Muscle of back (tissue), 11 donors: ENCODE measurements around the gene MTHFSD. TPM values are rescaled to one million over a fixed set of nuclear protein-coding genes. Genes with fewer than 3 reads are reported as not detected.

Experiments used
- DNase-seq, 3 donors: peaks; one replicate each; pipeline versions ENCODE4 v3.0.0 to v3.0.0-alpha.2; 2013
- polyA plus RNA-seq, 10 donors: library from polyadenylated mRNA; unstranded; fragments of 120-200 nt; gene quantifications; one replicate each; pipeline ENCODE4 v1.2.1, GENCODE V29; 2013; ENCODE audit not compliant: insufficient read length in 10 of 10

Gene MTHFSD
- polyA plus RNA-seq, 10 donors, result 10.4 to 15.1 (median 12.5) TPM

- DNase-seq, result no peak
Observed at GRCh38 chr16:86571530-86571915, 16.5 kb upstream of the MTHFSD start.

GRCh38 chr16:86570558-86571529 is 15.8 kb upstream of the MTHFSD start:
- no peak for DNase-seq

GRCh38 chr16:86569701-86570447 is 14.8 kb upstream of the MTHFSD start:
- DNase-seq, result no peak

- no peak for DNase-seq
Observed at GRCh38 chr16:86568677-86569623, 13.9 kb upstream of the MTHFSD start.

GRCh38 chr16:86567701-86568581 is 12.9 kb upstream of the MTHFSD start:
- DNase-seq, result no peak

- peak in 1 of 3 donors; percentile 60 for DNase-seq
Observed at GRCh38 chr16:86566966-86567700, 12.1 kb upstream of the MTHFSD start.

GRCh38 chr16:86566601-86566965 is 11.5 kb upstream of the MTHFSD start, which contains the start of gene FOXC2:
FOXC2 (plus strand) TSS chr16:86566829; CDS start chr16:86567336, 507 bp downstream.
- DNase-seq, result peak; percentile 89 to 93 (median 90)

- no peak for DNase-seq
Observed at GRCh38 chr16:86565644-86566511, 10.8 kb upstream of the MTHFSD start.

GRCh38 chr16:86565181-86565631 is 10.2 kb upstream of the MTHFSD start:
- DNase-seq, result no peak

GRCh38 chr16:86563469-86564345 is 8.7 kb upstream of the MTHFSD start:
- DNase-seq, result peak; percentile 86 to 93 (median 91)

- DNase-seq, result no peak
Observed at GRCh38 chr16:86562356-86562755, 7.3 kb upstream of the MTHFSD start.

- DNase-seq, result no peak
Observed at GRCh38 chr16:86559802-86560305, 4.8 kb upstream of the MTHFSD start.

- no peak for DNase-seq
Observed at GRCh38 chr16:86558355-86559193, 3.5 kb upstream of the MTHFSD start.

GRCh38 chr16:86557587-86557986 is 2.6 kb upstream of the MTHFSD start:
- no peak for DNase-seq

- DNase-seq, result peak in 1 of 3 donors; percentile 17
Observed at GRCh38 chr16:86556576-86556975, 1.5 kb upstream of the MTHFSD start.

- peak in 1 of 3 donors; percentile 22 for DNase-seq
Observed at GRCh38 chr16:86555704-86556075, 655 bp upstream of the MTHFSD start.

GRCh38 chr16:86554599-86554916 is 477 bp downstream of the MTHFSD start:
- no peak for DNase-seq
